Skeletal muscle satellite cell (primary cell): ENCODE measurements around the gene CHD1.

Experiments used
- H3K27me3 ChIP-seq: 2 replicates; pipeline ENCODE4 v1.7.0; 2013; ENCODE audit warnings: low read length; ENCODE audit not compliant: control insufficient read depth, insufficient read depth
- H3K36me3 ChIP-seq: 2 replicates; pipeline ENCODE4 v1.7.0; 2013; ENCODE audit warnings: mild to moderate bottlenecking, control low read depth, low read length; ENCODE audit not compliant: insufficient read depth
- H3K4me1 ChIP-seq: 2 replicates; pipeline ENCODE4 v1.7.0; 2013; ENCODE audit warnings: low read length; ENCODE audit not compliant: control insufficient read depth, insufficient read depth
- H3K4me2 ChIP-seq: 2 replicates; pipeline ENCODE4 v1.7.0; 2013; ENCODE audit warnings: mild to moderate bottlenecking, low read length
- H3K4me3 ChIP-seq: 2 replicates; pipeline ENCODE4 v1.7.0; 2013; ENCODE audit warnings: low read length
- H3K9ac ChIP-seq: 2 replicates; pipeline ENCODE4 v1.7.0; 2013; ENCODE audit warnings: mild to moderate bottlenecking, low read depth, low read length, moderate library complexity
- H3K9me3 ChIP-seq: replicated peaks from 2 replicates; pipeline ENCODE4 v1.7.0; 2013; ENCODE audit warnings: mild to moderate bottlenecking, control low read depth, low read length

The CHD1 gene

GRCh38 chr5:98934546-98934945 lies 5.7 kb upstream of the CHD1 start:
- Histone ChIP-seq H3K27me3 (no peaks in the 10 kb centered on the region), H3K4me2 (no peak overlapping the region), H3K9ac (no peak overlapping the region), H3K4me1 (peaks cover 28% of the 10 kb centered on the region), H3K9me3 (no peaks in the 10 kb centered on the region), H3K4me3 (no peak overlapping the region), H3K36me3 (no peaks in the 10 kb centered on the region)

GRCh38 chr5:98933445-98934072 lies 4.8 kb upstream of the CHD1 start:
- no peak overlapping the region for H3K9ac ChIP-seq
- H3K4me2 ChIP-seq = no peak overlapping the region
- H3K36me3 ChIP-seq = no peaks in the 10 kb centered on the region
- H3K9me3 ChIP-seq = no peaks in the 10 kb centered on the region
- H3K4me3 ChIP-seq = no peak overlapping the region
- H3K27me3 ChIP-seq = no peaks in the 10 kb centered on the region
- peaks cover 24% of the 10 kb centered on the region for H3K4me1 ChIP-seq

GRCh38 chr5:98930972-98931762 lies 2.4 kb upstream of the CHD1 start:
- no peaks in the 10 kb centered on the region for H3K9me3 ChIP-seq
- no peaks in the 10 kb centered on the region for H3K36me3 ChIP-seq
- H3K4me2 ChIP-seq = peak overlapping the region; percentile 95
- H3K4me3 ChIP-seq = no peak overlapping the region
- H3K4me1 ChIP-seq = peaks cover 20% of the 10 kb centered on the region
- no peaks in the 10 kb centered on the region for H3K27me3 ChIP-seq
- no peak overlapping the region for H3K9ac ChIP-seq

- Histone ChIP-seq H3K4me1 (peaks cover 16% of the 10 kb centered on the region), H3K27me3 (no peaks in the 10 kb centered on the region), H3K36me3 (peaks cover 10% of the 10 kb centered on the region), H3K9me3 (no peaks in the 10 kb centered on the region), H3K4me2 (peak overlapping the region; percentile 95), H3K9ac (peak overlapping the region; percentile 100), H3K4me3 (peak overlapping the region; percentile 95)
These were observed 997 bp upstream of the CHD1 start for GRCh38 chr5:98929710-98930298.

GRCh38 chr5:98927989-98928872 lies 576 bp downstream of the CHD1 start:
- peak overlapping the region; percentile 83 for H3K4me2 ChIP-seq
- peak overlapping the region; percentile 95 for H3K4me3 ChIP-seq
- H3K36me3 ChIP-seq = peaks cover 23% of the 10 kb centered on the region
- no peaks in the 10 kb centered on the region for H3K27me3 ChIP-seq
- H3K9me3 ChIP-seq = no peaks in the 10 kb centered on the region
- H3K4me1 ChIP-seq = peaks cover 12% of the 10 kb centered on the region
- H3K9ac ChIP-seq = peak overlapping the region; percentile 100

GRCh38 chr5:98927242-98927988 lies 1.4 kb downstream of the CHD1 start:
- Histone ChIP-seq H3K9ac (peak overlapping the region; percentile 100), H3K4me3 (peak overlapping the region; percentile 95), H3K36me3 (peaks cover 31% of the 10 kb centered on the region), H3K27me3 (no peaks in the 10 kb centered on the region), H3K9me3 (no peaks in the 10 kb centered on the region), H3K4me1 (peaks cover 12% of the 10 kb centered on the region), H3K4me2 (peak overlapping the region; percentile 83)

- Histone ChIP-seq H3K4me2 (no peak overlapping the region), H3K4me3 (no peak overlapping the region), H3K27me3 (no peaks in the 10 kb centered on the region), H3K9me3 (no peaks in the 10 kb centered on the region), H3K36me3 (peaks cover 46% of the 10 kb centered on the region), H3K9ac (no peak overlapping the region), H3K4me1 (peaks cover 4% of the 10 kb centered on the region)
These were observed 4.8 kb downstream of the CHD1 start for GRCh38 chr5:98923966-98924365.

GRCh38 chr5:98921947-98922505 lies 6.8 kb downstream of the CHD1 start:
- H3K4me1 ChIP-seq = peaks cover 7% of the 10 kb centered on the region
- no peak overlapping the region for H3K4me2 ChIP-seq
- H3K4me3 ChIP-seq = no peak overlapping the region
- H3K36me3 ChIP-seq = peaks cover 46% of the 10 kb centered on the region
- H3K9ac ChIP-seq = no peak overlapping the region
- H3K9me3 ChIP-seq = no peaks in the 10 kb centered on the region
- H3K27me3 ChIP-seq = no peaks in the 10 kb centered on the region

- H3K9me3 ChIP-seq = no peaks in the 10 kb centered on the region
- H3K4me2 ChIP-seq = no peak overlapping the region
- H3K36me3 ChIP-seq = peaks cover 23% of the 10 kb centered on the region
- peaks cover 3% of the 10 kb centered on the region for H3K4me1 ChIP-seq
- no peak overlapping the region for H3K4me3 ChIP-seq
- no peak overlapping the region for H3K9ac ChIP-seq
- H3K27me3 ChIP-seq = no peaks in the 10 kb centered on the region
These were observed 11.4 kb downstream of the CHD1 start for GRCh38 chr5:98917433-98917832.

GRCh38 chr5:98916540-98916939 lies 12.3 kb downstream of the CHD1 start:
- Histone ChIP-seq H3K4me1 (peaks cover 9% of the 10 kb centered on the region), H3K27me3 (no peaks in the 10 kb centered on the region), H3K4me3 (no peak overlapping the region), H3K9ac (no peak overlapping the region), H3K36me3 (peaks cover 23% of the 10 kb centered on the region), H3K4me2 (no peak overlapping the region), H3K9me3 (no peaks in the 10 kb centered on the region)
